GM23248 (cell line): Measurements from ENCODE around the gene ICE1. TPM values are rescaled to one million over a fixed set of nuclear protein-coding genes. Genes with fewer than 3 reads are reported as not detected.
A peak's percentile ranks its signal among the peaks of the same experiment; 100 is the strongest.
"Not testable (repeated sequence)": the region's sequence is repeated elsewhere in the genome, so short reads cannot be mapped to it uniquely, and the experiment has no call there.

Source experiments
- DNase-seq: peaks from one replicate; pipeline ENCODE4 v3.0.0-alpha.2; 2015
- H2AFZ ChIP-seq: fragments of 200-600 bp; sonication (generic); 2 replicates; pipeline ENCODE4 v1.6.1; 2016; ENCODE audit warnings: antibody characterized with exemption
- H3F3A ChIP-seq: fragments of 200-600 bp; sonication (generic); 2 replicates; pipeline ENCODE4 v1.6.1; 2016; ENCODE audit warnings: mild to moderate bottlenecking, antibody characterized with exemption, mixed run types; ENCODE audit not compliant: insufficient read depth
- H3K27ac ChIP-seq: fragments of 200-600 bp; sonication (generic); 2 replicates; pipeline ENCODE4 v1.5.1; 2016; ENCODE audit warnings: mild to moderate bottlenecking
- H3K27me3 ChIP-seq: fragments of 200-600 bp; sonication (generic); replicated peaks from 2 replicates; pipeline ENCODE4 v1.6.1; 2016; ENCODE audit warnings: mild to moderate bottlenecking; ENCODE audit not compliant: insufficient read depth
- H3K36me3 ChIP-seq: fragments of 200-600 bp; sonication (generic); 2 replicates; pipeline ENCODE4 v1.6.1; 2016; ENCODE audit warnings: low read depth, mild to moderate bottlenecking
- H3K4me1 ChIP-seq: fragments of 200-600 bp; sonication (generic); 2 replicates; pipeline ENCODE4 v1.6.1; 2016; ENCODE audit warnings: mild to moderate bottlenecking; ENCODE audit not compliant: insufficient read depth
- H3K4me2 ChIP-seq: fragments of 200-600 bp; sonication (generic); one replicate; pipeline ENCODE4 v1.6.1; 2016; ENCODE audit warnings: mild to moderate bottlenecking; ENCODE audit not compliant: unreplicated experiment
- H3K4me3 ChIP-seq: fragments of 200-600 bp; sonication (generic); 2 replicates; pipeline ENCODE4 v1.5.1; 2016; ENCODE audit warnings: mild to moderate bottlenecking
- H3K79me2 ChIP-seq: fragments of 200-600 bp; sonication (generic); 2 replicates; pipeline ENCODE4 v1.6.1; 2016; ENCODE audit warnings: mild to moderate bottlenecking; ENCODE audit not compliant: insufficient read depth
- H3K9ac ChIP-seq: fragments of 200-600 bp; sonication (generic); 2 replicates; pipeline ENCODE4 v1.6.1; 2016; ENCODE audit warnings: mild to moderate bottlenecking
- H3K9me2 ChIP-seq: fragments of 200-600 bp; sonication (generic); 2 replicates; pipeline ENCODE4 v1.6.1; 2016; ENCODE audit warnings: mixed run types, mild to moderate bottlenecking, moderate library complexity; ENCODE audit not compliant: insufficient read depth
- H3K9me3 ChIP-seq: fragments of 200-600 bp; sonication (generic); one replicate; pipeline ENCODE4 v1.6.1; 2017; ENCODE audit warnings: low read depth
- H4K20me1 ChIP-seq: fragments of 200-600 bp; sonication (generic); 2 replicates; pipeline ENCODE4 v1.6.0; 2016; ENCODE audit not compliant: insufficient read depth
- EZH2 ChIP-seq: fragments of 200-600 bp; sonication (generic); IDR thresholded peaks from 2 replicates; pipeline ENCODE4 v1.6.1; 2018; ENCODE audit warnings: antibody characterized with exemption, mild to moderate bottlenecking; ENCODE audit not compliant: insufficient read depth, poor library complexity, severe bottlenecking
- EZH2phosphoT487 ChIP-seq: fragments of 200-600 bp; sonication (generic); IDR thresholded peaks from 2 replicates; pipeline ENCODE4 v1.6.1; 2018; ENCODE audit warnings: antibody characterized with exemption, moderate library complexity, mild to moderate bottlenecking, low read depth; ENCODE audit not compliant: insufficient read depth
- WGBS, 2 experiments: methylation state at CpG; one replicate each; pipeline ENCODE4 v1.1.6; 2015 to 2017; ENCODE audit warnings: low lambda C conversion rate in 2 of 2, low coverage in 1 of 2; ENCODE audit errors: missing lambda C conversion rate in 2 of 2; 5-methylcytosine and 5-hydroxymethylcytosine counted together
- in situ Hi-C: fragments of 300-500 bp; cut with MboI; formaldehyde crosslinking; loops from 2 replicates; pipeline ENCODE4 v1.15.0; 2020
- polyA plus RNA-seq: library from polyadenylated mRNA; unstranded; fragments of >200 nt; fragmentation: Nextera tagmentation; extraction: Ambion mirVana; gene quantifications from 2 replicates; pipeline ENCODE4 v1.2.1, GENCODE V29; 2016
- total RNA-seq: library from RNA; depleted of rRNA; stranded (reverse); fragments of >200 nt; shearing (Covaris generic); gene quantifications from 2 replicates; pipeline ENCODE4 v1.2.3, GENCODE V29; 2014

ICE1 gene
- total and polyA plus RNA-seq, 2 experiments from 2014 or later: 12.2 to 17.0 TPM

DNA sequence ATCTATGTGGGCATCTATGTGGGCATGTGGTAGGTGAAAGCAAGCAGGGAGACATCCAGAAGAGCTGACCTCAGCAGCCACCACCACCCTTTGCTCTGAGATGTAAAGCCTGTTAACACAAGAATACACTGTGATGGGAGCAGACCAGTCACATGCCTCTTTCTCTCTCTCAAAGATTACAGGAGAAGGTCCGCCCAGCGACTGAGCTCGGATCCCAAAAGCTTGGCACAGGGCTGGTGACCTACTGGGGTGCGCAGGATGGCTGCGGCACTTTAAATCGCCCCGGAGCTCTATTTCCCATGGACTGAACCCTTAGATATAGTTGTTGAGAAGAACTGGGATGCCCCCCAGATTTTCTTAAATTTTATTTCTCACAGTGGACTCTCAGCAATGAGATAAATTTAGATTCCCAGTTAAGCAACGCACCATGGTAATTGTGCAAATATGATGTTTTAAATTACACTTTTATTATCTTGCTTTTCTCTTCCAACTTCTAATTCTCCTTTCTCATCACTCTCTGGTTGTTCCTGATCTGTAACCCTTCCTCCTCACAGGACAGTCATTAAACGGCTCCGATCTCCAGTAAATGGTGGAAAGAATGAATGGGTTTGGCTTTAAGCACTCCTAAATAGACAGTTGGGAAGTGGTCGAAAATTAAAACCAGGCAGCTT is 37.7 kb upstream of the ICE1 start:
- Histone ChIP-seq H3K27me3 (peaks cover 36% of the 10 kb centered on the region), H3K36me3 (no peaks in the 10 kb centered on the region), H4K20me1 (no peaks in the 10 kb centered on the region), H3K79me2 (no peaks in the 10 kb centered on the region), H3K9ac (no peak overlapping the region), H3K9me2 (no peaks in the 10 kb centered on the region), H2AFZ (no peak overlapping the region), H3K9me3 (no peaks in the 10 kb centered on the region), H3K4me1 (no peaks in the 10 kb centered on the region), H3F3A (no peaks in the 10 kb centered on the region), H3K27ac (no peak overlapping the region), H3K4me2 (no peak overlapping the region), H3K4me3 (no peak overlapping the region)
- WGBS, 2 experiments: 5 to 7% methylated on average over 11 of the region's 11 CpGs
- no peak for DNase-seq
- TF ChIP-seq EZH2 (no peak), EZH2phosphoT487 (no peak)
- in situ Hi-C loops: no loop called here

DNA sequence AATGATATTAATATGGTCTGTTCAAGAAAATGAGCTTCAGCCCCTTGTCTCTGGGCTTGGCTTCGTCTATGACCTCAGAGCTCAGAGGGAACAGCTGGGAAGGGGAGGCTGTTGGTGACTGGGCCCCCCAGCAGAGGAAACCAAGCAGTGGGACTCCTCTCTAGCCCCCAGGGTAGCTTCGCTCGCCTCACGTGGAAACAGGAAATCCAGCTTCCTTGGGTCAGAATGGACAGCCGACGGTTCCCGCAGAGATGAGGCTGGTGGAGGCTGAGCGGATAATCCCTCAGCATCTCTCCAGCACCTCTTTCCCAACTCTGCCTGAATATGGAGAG is 37.2 kb upstream of the ICE1 start:
- no peak overlapping the region for H2AFZ ChIP-seq
- H3K4me1 ChIP-seq: no peaks in the 10 kb centered on the region
- no peaks in the 10 kb centered on the region for H3F3A ChIP-seq
- 23 to 25% methylated on average over 8 of the region's 8 CpGs for WGBS, 2 experiments
- H3K9ac ChIP-seq: no peak overlapping the region
- H3K9me3 ChIP-seq: no peaks in the 10 kb centered on the region
- H3K27me3 ChIP-seq: peaks cover 31% of the 10 kb centered on the region
- no peak for DNase-seq
- TF ChIP-seq EZH2: no peak
- TF ChIP-seq EZH2phosphoT487: no peak
- H3K79me2 ChIP-seq: no peaks in the 10 kb centered on the region
- H3K27ac ChIP-seq: no peak overlapping the region
- no peaks in the 10 kb centered on the region for H4K20me1 ChIP-seq
- H3K36me3 ChIP-seq: no peaks in the 10 kb centered on the region
- H3K4me2 ChIP-seq: no peak overlapping the region
- no peaks in the 10 kb centered on the region for H3K9me2 ChIP-seq
- in situ Hi-C loops: no loop called here
- H3K4me3 ChIP-seq: no peak overlapping the region

DNA sequence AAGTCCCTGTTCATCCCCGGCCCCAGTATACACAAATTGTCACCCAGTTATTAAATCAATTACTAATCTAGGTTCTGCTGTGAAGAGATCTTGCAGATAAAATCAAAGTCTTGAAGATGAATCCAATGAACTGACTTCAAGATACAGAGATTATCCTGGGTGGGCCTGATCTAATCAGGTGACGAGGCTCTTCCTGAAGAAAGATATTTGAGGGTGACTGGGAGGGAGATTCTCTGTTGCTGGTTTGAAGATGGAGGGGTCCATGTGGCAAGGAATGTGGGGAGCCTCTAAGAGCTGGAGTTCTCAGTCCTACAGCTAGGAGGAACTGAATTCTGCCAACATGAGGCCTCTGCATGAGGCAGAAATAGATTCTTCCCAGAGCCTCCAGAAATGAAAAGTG is 36.1 kb upstream of the ICE1 start:
- 77 to 79% methylated on average over 2 of the region's 2 CpGs for WGBS, 2 experiments

DNA sequence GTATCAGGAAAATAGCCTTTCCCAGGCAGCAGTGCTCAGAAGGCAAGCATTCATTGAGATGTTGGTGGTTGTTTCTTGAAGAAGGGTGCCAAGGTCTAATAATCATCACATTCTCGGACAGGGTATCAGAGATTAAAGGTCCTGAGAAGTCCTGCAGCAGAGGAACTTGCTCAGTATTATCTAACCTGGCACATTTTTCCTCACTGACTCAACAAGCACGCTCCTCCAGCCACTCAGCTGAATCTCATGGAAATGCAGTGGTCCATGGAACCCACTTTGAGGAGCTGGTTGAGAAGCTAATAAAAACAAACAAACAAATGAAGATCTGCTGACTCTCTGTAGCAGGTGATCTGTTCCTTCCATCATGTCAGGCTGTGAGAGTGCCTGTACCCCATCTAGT is 35.3 kb upstream of the ICE1 start:
- H3K4me3 ChIP-seq: no peak overlapping the region
- 31 to 33% methylated on average over 2 of the region's 2 CpGs for WGBS, 2 experiments
- H3F3A ChIP-seq: no peaks in the 10 kb centered on the region
- H3K36me3 ChIP-seq: no peaks in the 10 kb centered on the region
- H4K20me1 ChIP-seq: no peaks in the 10 kb centered on the region
- no peak overlapping the region for H2AFZ ChIP-seq
- DNase-seq: no peak
- H3K79me2 ChIP-seq: no peaks in the 10 kb centered on the region
- H3K9ac ChIP-seq: no peak overlapping the region
- TF ChIP-seq EZH2phosphoT487 (no peak), EZH2 (no peak)
- no peaks in the 10 kb centered on the region for H3K9me2 ChIP-seq
- in situ Hi-C loops: no loop called here
- no peaks in the 10 kb centered on the region for H3K4me1 ChIP-seq
- H3K27me3 ChIP-seq: peaks cover 23% of the 10 kb centered on the region
- no peak overlapping the region for H3K27ac ChIP-seq
- no peak overlapping the region for H3K4me2 ChIP-seq
- no peaks in the 10 kb centered on the region for H3K9me3 ChIP-seq

More for the DNA sequence above, 36.1 kb upstream of the ICE1 start:
- H3K27me3 ChIP-seq: peaks cover 23% of the 10 kb centered on the region
- H3K4me2 ChIP-seq: no peak overlapping the region
- H3K9ac ChIP-seq: no peak overlapping the region
- no peaks in the 10 kb centered on the region for H3F3A ChIP-seq
- H3K4me3 ChIP-seq: no peak overlapping the region
- no peaks in the 10 kb centered on the region for H3K79me2 ChIP-seq
- H4K20me1 ChIP-seq: no peaks in the 10 kb centered on the region
- H2AFZ ChIP-seq: no peak overlapping the region
- in situ Hi-C loops: no loop called here
- no peak for DNase-seq
- no peaks in the 10 kb centered on the region for H3K9me3 ChIP-seq
- H3K27ac ChIP-seq: no peak overlapping the region
- no peaks in the 10 kb centered on the region for H3K9me2 ChIP-seq
- TF ChIP-seq EZH2: no peak
- no peak for TF ChIP-seq EZH2phosphoT487
- no peaks in the 10 kb centered on the region for H3K4me1 ChIP-seq
- no peaks in the 10 kb centered on the region for H3K36me3 ChIP-seq

DNA sequence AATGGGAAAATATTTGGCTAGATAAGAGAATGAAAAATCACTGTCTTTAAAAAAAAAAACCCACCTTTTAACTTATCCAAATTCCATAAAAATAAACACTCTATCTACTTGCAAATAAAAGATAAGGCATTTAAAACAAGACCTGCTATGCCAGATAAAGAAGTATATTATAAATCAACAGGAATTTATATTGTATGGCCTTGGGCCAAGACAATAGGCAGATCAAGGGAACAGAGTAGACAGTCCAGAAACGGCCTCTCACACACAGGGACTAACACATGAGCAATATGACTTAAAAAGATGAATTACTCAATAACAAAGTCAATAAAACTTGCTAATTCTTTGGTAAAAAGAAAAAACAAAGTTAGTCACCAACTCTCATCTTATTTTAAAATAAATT is 34.7 kb upstream of the ICE1 start:
- no peak overlapping the region for H3K27ac ChIP-seq
- no peaks in the 10 kb centered on the region for H4K20me1 ChIP-seq
- TF ChIP-seq EZH2 (no peak), EZH2phosphoT487 (no peak)
- no peak overlapping the region for H3K9ac ChIP-seq
- in situ Hi-C loops: no loop called here
- no peak overlapping the region for H3K4me2 ChIP-seq
- peaks cover 23% of the 10 kb centered on the region for H3K27me3 ChIP-seq
- H3K9me3 ChIP-seq: no peaks in the 10 kb centered on the region
- H3K79me2 ChIP-seq: no peaks in the 10 kb centered on the region
- no peaks in the 10 kb centered on the region for H3K36me3 ChIP-seq
- H3K9me2 ChIP-seq: no peaks in the 10 kb centered on the region
- no peaks in the 10 kb centered on the region for H3K4me1 ChIP-seq
- 21 to 27% methylated on average over 1 of the region's 1 CpG for WGBS, 2 experiments
- H3F3A ChIP-seq: no peaks in the 10 kb centered on the region
- DNase-seq: no peak
- H2AFZ ChIP-seq: no peak overlapping the region
- H3K4me3 ChIP-seq: no peak overlapping the region

DNA sequence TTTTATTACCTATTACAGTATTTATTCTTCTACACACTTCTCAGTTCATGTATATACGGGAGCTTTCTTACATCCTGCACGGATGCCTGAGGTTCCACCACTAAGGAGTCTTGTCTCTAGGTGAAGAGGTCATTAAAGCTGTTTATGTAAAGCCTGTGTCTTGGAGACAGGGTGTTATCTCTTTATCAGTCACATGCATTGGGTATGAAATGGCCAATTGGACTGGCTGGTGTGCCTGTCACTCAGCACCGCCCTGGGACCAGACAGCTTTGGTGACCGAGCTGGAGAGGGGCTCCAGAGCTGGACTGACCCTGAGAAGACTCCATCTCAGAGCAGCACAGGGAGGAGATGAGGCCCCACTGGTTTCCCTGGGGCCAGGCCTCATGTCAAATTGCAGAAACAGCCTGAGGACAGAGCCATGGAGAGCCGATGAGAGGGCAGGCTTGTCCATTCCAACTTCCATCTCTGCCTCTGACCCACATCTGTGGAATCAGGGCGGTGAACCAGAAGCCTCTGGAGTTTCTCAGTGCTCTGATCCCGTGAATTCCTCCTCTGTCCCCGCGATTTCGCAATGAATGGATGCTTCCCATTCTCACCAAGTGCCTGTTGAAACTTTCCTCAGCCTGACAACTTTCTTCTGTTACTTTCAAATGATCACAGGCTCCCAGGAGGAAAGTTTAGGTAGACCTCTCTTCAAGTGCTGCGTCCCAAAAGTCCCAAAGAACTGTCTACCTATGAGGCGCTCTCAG is 32.2 kb upstream of the ICE1 start:
- peak; percentile 8 for DNase-seq
- H3F3A ChIP-seq, H2AFZ ChIP-seq, H3K9me3 ChIP-seq, H3K4me3 ChIP-seq, H4K20me1 ChIP-seq, in situ Hi-C loops, H3K9ac ChIP-seq, H3K4me2 ChIP-seq, H3K4me1 ChIP-seq, H3K9me2 ChIP-seq, H3K36me3 ChIP-seq, H3K27ac ChIP-seq, H3K79me2 ChIP-seq: not testable (repeated sequence)
- H3K27me3 ChIP-seq: peaks cover 13% of the 10 kb centered on the region
- WGBS, 2 experiments: 75 to 81% methylated on average over 8 to 10 of the region's 12 CpGs

DNA sequence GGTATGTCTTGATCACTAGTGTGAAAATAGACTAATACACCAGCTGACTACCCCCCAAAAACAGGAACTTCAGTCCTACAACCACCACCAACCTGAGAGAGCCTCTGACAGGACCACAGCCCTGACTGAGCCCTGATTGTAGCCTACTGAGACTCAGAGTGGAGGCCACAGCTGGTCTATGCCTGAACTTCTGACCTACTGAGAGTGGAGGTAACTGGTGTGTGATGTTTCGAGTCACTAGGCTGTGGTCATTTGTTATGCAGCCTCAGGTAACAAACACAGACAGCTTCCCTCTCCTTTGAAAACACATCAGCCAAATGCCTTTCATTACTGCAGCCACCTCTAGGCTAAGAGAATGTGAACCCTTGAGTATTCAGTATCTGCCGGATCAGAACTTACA is 30.0 kb upstream of the ICE1 start:
- H3F3A ChIP-seq, DNase-seq, H4K20me1 ChIP-seq, H3K4me1 ChIP-seq, H3K9ac ChIP-seq, H3K79me2 ChIP-seq, H3K36me3 ChIP-seq, in situ Hi-C loops, H2AFZ ChIP-seq, H3K4me3 ChIP-seq, H3K4me2 ChIP-seq, H3K27ac ChIP-seq, H3K9me3 ChIP-seq, H3K27me3 ChIP-seq, H3K9me2 ChIP-seq: not testable (repeated sequence)
- 66 to 79% methylated on average over 2 of the region's 2 CpGs for WGBS, 2 experiments
